ENCODE measurements around the gene KLRC4.

KLRC4 gene

DNA sequence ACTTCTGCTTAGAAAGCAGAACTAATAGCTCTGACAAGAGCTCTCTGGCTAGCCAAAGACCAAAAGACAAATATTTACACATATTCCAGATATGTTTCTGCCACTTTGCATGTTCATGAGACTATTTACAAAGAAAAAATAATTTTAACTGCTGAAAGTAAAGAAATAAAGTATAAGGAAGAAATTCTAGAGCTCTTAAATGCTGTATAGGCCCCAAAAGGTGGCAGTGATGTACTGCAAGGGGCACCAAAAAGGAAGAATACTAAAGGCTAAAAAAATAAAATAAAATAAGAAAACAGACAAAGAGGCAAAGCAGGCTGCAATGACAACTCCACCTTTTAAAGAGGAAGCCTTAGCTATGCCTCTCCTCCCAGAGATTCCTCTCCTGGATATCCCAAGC lies 42.7 kb downstream of the KLRC4 start:
- DNase-seq = no peak

DNA sequence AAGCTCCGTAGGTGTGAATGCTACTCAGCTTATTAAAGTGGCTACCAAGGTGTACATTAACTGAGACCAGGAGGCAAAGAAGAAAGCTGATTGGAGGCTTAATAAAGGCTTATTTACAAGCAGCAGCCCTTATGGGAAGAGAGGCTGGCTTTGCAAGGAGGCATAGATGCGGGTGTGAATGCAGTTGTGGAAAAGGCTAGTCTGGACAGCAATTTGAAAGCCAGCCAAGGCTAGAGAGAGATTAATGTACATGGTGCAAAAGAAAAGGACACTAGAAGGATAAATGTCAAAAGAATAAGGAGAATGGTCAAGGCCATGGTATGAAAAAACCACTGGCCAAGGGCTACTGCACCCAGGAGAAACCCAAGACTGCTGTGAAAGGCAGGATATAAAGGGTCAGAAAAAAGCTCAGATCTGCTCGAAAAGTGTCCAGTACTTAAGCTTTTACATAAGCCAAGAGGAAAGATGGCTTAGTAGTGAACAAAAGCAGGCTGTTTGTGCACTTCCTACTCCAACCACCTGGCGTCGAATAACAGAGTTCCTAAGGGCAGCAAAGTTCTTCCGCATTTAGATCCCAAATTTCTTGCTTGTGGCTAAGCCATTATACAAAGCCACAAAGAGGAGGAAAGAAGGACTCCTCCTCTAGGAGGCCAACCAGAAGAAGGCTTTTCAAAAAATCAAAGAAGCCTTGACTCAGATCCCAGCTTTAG lies 43.7 kb downstream of the KLRC4 start:
- no peak for DNase-seq

DNA sequence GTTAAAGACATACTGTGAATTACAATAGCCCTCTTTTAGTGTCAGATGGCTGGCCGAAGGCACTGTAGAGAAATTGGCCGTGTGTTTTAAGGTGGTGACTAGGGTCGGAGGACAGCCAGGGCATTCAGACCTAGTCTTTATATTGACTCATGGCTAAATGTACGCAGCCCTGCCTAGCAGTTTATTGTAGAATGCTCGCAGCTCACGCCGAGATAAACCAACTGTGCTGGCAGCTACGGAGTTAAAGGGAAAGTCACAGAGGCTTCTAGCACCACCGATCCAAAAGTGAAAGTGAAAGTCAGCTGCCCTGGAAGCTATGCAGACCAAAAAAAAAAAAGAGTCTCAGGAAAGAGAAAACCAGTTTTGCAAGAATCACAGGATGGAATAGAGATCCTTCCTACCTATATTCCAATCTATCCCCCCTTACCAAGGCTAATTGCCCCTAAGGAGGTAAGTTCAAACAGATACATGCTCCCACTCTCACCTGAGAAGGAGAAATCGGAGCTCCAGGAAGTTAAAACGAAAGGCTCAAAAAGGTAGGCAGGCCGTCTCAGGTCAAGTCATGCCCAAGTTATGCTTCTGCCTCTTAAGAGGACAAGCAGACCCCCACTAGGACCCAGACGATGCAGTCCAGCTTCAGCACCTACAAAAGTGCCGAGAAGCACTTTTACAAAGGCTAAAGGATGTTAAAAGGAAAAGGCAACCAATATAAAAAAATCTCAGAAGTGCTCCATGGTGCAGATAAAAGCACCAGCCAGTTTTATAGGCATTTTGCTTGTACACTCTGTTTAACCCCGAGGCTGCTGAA lies 44.5 kb downstream of the KLRC4 start:
- peak; percentile 18 for DNase-seq

DNA sequence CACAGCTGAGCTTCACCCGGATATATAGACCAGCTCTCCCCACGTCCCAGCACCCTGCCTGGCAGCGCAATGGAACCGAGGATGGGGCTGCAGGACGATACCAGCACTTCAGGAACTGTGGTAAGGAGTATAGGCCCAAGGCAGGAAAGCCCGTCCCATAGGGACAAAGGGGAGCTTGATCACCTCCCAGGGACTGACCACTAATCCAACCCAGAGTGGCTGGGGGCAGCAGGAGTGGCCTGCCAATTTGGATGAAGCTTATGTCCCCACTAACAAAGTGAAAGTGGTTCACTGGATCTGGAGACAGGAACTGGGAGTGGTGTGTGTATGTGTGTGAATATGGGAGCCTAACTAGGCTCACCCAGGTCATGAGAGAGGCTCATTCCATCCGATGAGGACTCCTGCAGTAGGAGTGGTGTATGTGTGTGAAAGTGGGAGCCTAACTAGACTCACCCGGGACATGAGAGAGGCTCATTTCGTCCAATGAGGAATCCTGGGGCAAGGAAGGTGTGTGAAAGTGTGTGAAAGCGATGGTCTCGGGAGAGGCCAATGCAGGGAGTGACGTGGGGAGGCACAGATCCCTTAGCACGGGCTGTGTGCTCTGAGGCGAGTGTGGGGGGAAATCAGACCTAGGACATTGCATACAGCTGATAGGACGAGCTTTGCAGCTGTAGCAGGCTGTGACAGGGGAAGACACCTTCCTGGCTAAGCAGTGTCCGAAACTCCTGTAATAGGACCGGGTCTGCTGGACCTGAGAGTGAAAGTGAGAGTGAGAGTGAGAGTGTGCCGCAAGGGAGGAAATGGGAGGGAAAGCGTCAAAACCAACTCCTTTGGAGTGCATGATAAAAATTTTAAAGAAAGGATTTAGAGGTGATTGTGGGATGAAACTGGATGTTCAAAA lies 45.4 kb downstream of the KLRC4 start:
- no peak for DNase-seq

DNA sequence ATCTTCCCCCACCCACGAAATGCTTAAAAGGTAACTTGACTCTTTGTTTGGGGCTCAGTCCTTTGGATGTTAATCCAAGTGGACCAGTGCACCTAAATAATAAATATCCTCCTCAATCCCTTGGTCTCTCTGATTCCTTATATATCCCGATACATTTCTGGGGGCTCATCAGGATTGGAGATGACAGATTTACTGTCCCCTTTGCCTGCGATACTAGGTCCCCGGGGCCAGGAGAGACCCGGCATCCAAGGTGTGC lies 46.0 kb downstream of the KLRC4 start:
- no peak for DNase-seq

DNA sequence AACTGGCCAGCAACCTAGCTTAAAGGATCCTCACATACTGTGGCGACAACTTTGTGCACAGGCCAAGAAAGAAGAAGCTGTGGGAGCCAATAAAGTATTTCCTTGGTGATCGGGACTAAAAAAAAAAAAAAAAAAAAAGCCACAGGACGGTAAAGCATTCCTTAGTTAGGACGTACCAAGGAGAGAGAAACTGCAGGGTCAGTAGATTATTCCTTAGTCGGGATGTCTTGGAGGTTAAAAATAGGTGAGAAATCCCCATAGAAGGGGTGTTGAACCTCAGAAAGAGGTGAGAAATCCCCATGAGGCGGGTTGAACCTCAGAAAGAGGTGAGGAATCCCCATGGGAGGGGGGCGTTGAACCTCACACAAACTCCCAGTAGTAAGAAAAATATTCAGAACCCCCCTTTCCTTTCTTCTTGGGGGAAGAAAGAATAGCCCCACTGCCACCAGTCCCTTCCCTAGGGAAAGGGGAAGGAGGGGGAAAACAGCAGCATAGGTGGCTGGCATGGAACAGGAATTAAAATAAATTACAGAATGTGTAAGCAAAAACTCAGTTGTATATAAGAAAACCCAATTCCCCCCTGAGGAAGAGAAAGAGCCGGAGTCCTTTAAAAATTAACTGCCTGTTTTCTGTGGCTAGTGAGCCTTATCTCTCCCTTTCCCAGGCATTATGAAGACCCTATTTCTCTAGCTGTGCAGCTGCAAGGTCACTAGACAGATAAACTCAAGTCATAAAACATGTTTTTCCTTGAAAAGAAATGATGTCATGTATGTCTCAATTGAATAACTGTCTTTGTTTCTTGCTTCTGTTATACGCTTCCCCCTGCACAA lies 46.5 kb downstream of the KLRC4 start:
- DNase-seq = no peak

DNA sequence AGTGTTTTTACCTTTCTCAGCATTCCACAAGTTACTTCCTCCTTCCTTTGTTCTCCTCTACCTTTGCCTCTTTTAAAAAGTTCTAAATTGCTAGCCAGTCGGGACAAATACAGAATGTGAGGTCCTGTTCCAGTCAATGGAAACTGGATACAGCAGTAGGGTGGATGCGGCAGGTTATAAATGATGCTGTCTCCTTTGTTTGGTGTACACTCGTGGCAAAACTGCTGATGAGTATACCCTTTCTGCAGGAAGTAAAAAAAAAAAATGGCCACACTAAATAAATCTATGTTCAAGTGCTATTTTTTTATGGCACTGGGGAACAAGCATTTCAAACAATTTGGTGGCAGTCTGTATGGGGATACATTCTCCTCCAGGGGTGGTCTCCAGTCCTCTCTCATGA lies 47.2 kb downstream of the KLRC4 start:
- DNase-seq = no peak

DNA sequence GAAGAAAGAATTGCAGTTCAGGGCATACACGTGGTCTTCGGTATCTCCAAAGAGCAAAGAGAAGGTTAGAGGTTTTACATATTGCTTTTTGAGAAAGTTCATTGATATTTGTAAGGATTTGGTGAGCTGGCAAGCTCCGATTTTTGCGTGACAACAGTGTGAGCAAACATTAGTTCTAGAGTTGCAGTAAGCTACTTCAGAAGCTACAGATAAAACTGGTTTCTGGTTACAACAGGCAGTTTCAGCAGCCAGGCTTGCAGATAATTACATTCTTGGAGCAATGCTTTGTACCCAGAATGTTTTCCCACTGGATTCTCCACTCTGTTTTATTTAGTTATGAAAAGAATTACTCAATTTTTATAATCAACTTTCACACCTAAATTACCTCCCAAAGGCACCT lies 47.9 kb downstream of the KLRC4 start:
- DNase-seq = no peak

DNA sequence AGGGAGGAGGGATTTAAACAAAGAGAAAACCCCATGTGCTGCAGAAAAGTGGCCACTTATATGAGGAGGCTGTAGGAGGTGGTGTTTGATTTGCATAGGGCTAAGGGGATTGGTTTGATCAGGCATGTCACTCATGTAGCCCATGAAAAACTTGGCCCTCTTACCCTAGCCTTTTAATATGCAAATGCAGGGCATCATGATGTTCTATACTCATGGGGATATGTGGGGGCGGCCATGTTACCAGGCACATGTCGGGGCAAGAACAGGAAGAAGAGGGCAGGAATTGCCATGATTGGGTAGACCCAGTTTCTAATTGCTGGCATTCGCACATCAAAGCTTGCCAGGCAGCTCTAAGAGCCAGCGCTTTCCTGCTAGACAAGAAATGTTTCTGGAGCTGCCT lies 48.5 kb downstream of the KLRC4 start:
- DNase-seq = peak; percentile 2

DNA sequence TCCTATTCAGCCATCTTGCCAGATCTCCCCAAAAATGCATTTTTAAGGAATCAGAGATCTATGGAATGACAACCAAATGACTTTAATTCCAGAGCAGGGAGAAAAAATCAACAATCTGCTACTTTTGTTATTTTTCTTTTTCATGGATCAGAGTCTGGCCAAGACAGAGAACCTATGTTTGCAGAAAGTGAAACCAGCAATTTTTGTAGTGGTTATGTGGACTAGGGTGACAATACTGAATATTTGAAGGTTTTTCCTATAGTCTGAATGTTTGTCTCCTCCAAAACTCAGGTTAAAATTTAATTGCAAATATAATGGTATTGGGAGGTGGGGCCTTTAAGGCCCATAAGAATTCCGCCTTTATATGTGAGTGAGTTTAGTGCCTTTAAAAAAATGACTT lies 50.6 kb downstream of the KLRC4 start:
- no peak for DNase-seq

DNA sequence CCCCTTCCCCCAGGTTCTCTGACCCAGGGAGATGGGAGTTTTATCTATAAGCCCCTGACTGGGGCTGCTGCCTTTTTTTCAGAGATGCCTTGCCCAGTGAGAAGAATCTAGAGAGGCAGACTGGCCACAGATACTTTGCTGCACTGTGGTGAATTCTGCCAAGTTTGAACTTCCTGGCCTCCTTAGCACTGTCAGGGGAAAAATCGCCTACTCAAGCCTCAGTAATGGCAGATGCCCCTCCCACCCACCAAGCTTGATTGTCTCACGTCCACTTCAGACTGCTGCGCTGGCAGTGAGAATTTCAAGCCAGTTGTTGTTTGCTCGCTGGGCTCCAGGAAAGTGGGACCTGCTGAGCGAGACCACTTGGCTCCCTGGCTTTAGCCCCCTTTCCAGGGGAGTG lies 51.4 kb downstream of the KLRC4 start:
- DNase-seq = no peak
